Uterus (tissue), 4 donors: ENCODE results near the gene VPS45. TPM values are rescaled to one million over a fixed set of nuclear protein-coding genes. Genes with fewer than 3 reads are reported as not detected.

Source experiments
- DNase-seq, 2 donors: peaks; one replicate each; pipeline ENCODE4 v3.0.0-alpha.2; 2019 to 2020
- H3K27ac ChIP-seq, 2 donors: fragments of 200-600 bp; sonication (generic); 1 replicate in 1 of 2; 2 replicates in 1 of 2; pipeline ENCODE4 v1.5.1; 2016 to 2018
- H3K27me3 ChIP-seq, 2 donors: fragments of 200-600 bp; sonication (generic); one replicate each; pipeline ENCODE4 v1.5.1; 2018 to 2019; ENCODE audit warnings: control low read depth in 1 of 2
- H3K36me3 ChIP-seq, 2 donors: fragments of 200-600 bp; sonication (generic); one replicate each; pipeline ENCODE4 v1.5.1; 2019; ENCODE audit warnings: control low read depth in 1 of 2
- H3K4me1 ChIP-seq, 2 donors: fragments of 200-600 bp; sonication (generic); one replicate each; pipeline ENCODE4 v1.5.1; 2018 to 2019; ENCODE audit warnings: control low read depth in 1 of 2
- H3K4me3 ChIP-seq, 2 donors: fragments of 200-600 bp; sonication (generic); 1 replicate in 1 of 2; 2 replicates in 1 of 2; pipeline ENCODE4 v1.5.1; 2018 to 2019; ENCODE audit warnings: mild to moderate bottlenecking in 1 of 2
- H3K9me3 ChIP-seq, 2 donors: fragments of 200-600 bp; sonication (generic); one replicate each; pipeline ENCODE4 v1.5.1; 2019; ENCODE audit warnings: control low read depth in 1 of 2
- CTCF ChIP-seq, 4 experiments: fragments of 200-600 bp in 2 of 4; fragments of 450-650 bp in 2 of 4; sonication (generic) in 2 of 4; IDR thresholded peaks; one replicate each; pipeline ENCODE4 v1.5.1; 2016 to 2019; ENCODE audit warnings: antibody characterized with exemption in 4 of 4, mild to moderate bottlenecking in 2 of 4, moderate library complexity in 1 of 4
- POLR2A ChIP-seq, 2 donors: fragments of 450-650 bp; IDR thresholded peaks; one replicate each; pipeline ENCODE4 v1.6.1; 2016; ENCODE audit warnings: antibody characterized with exemption in 2 of 2, mild to moderate bottlenecking in 1 of 2, moderate library complexity in 1 of 2
- intact Hi-C: fragments of 100-400 bp; cut with DNase I; formaldehyde crosslinking; loops from one replicate; pipeline ENCODE4 v1.15.1; 2023; ENCODE audit warnings: low total_unique reads
- total RNA-seq, 4 donors: library from RNA; depleted of rRNA in 3 of 4; stranded (reverse); fragments of >200 nt in 3 of 4; gene quantifications; one replicate each; pipeline versions ENCODE4 v1.1.0 to v1.2.4, GENCODE V29; 2014 to 2023
- donor health status: DM: yes; HTN: yes; CAD: no.

The VPS45 gene, protein sequence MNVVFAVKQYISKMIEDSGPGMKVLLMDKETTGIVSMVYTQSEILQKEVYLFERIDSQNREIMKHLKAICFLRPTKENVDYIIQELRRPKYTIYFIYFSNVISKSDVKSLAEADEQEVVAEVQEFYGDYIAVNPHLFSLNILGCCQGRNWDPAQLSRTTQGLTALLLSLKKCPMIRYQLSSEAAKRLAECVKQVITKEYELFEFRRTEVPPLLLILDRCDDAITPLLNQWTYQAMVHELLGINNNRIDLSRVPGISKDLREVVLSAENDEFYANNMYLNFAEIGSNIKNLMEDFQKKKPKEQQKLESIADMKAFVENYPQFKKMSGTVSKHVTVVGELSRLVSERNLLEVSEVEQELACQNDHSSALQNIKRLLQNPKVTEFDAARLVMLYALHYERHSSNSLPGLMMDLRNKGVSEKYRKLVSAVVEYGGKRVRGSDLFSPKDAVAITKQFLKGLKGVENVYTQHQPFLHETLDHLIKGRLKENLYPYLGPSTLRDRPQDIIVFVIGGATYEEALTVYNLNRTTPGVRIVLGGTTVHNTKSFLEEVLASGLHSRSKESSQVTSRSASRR
- total RNA-seq, result 10 to 100 TPM; 28.4 to 86.3 (median 66.9) TPM

DNA sequence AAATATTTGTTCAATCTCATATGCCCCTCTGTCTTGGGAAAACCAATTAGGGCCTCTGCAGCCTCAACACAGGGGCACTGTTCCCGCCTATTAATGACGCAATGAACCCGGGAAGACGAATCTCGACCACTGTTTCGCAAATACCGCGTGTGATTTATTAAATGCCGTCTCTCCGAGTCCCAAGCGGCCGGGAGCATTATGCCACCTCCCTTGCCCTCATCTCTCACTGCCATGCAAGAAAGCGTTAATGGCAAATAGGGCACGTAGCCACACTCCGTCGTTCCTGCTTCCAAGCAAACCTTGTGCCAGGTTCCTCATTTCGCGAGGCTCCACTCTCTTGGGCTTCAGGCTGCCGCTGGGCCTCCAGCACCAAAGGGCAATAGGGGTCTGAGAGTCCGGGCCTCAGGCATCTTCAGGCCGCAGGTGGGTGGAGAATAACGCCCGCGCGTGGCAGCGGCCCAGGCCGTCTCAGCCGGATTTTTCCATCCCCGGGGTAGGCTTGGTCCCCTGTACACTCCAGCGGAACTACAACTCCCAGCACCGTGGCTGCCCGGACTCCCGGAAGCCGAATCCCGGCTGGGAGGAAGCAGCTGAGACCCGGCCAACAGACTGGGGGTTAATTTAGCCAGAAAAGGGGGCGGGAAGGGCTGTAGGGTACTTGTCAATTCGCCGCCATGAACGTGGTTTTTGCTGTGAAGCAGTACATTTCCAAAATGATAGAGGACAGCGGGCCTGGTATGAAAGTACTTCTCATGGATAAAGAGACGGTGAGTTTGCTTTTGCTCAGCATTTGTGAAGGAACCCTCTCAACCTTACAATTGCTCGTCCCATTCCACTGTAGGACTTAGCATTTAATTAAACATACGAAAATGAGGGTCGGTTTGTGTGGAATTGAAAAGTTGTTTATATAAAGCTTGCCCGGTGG is at the start of gene VPS45:
Gene VPS45, plus strand, starts transcription at position 593 of the 925 bp plus-strand sequence. Its CDS starts 82 bp downstream, at position 675.
- Histone ChIP-seq H3K27ac (peak within 1 kb of the TSS; percentile 97 to 99), H3K27me3 (no peaks in the 10 kb centered on the region), H3K4me3 (peak within 1 kb of the TSS; percentile 68 to 77), H3K4me1 (no peaks in the 10 kb centered on the region), H3K9me3 (no peaks in the 10 kb centered on the region), H3K36me3 (no peaks in the 10 kb centered on the region)
- intact Hi-C loops, result no loop called here
- TF ChIP-seq POLR2A (IDR thresholded peaks at IDR 0.05) (peak; percentile 50 to 51), CTCF (IDR thresholded peaks at IDR 0.05) (peak in 1 of 4 experiments; percentile 31)
- DNase-seq, result peak; percentile 91 to 92

DNA sequence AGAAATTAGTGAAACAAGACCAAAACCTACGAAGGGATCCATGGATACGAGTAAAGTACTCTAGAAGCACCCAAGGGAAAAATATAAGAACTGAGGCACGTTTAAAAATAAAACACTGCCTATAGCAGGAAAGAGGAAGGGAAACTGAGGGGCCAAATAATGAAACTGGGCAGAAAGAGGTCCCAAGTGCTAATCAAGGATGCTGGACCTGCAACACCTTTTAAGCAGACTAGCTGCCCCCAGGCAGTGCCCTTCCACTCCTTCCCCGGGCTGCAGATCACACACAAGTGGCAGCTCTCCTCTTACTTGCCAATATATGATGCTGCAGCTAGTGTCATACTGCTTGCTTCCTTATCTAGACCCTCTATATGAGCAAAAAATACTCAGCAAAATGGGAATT is 49.4 kb upstream of the VPS45 start:
- no peak for DNase-seq
- intact Hi-C loops, result no loop called here
- no peak overlapping the region for H3K4me3 ChIP-seq
- H3K27me3 ChIP-seq, result no peaks in the 10 kb centered on the region
- H3K4me1 ChIP-seq, result no peaks in the 10 kb centered on the region
- H3K9me3 ChIP-seq, result no peaks in the 10 kb centered on the region
- TF ChIP-seq POLR2A (IDR thresholded peaks at IDR 0.05), result no peak
- TF ChIP-seq CTCF (IDR thresholded peaks at IDR 0.05), result no peak
- H3K36me3 ChIP-seq, result no peaks in the 10 kb centered on the region
- no peak overlapping the region for H3K27ac ChIP-seq

DNA sequence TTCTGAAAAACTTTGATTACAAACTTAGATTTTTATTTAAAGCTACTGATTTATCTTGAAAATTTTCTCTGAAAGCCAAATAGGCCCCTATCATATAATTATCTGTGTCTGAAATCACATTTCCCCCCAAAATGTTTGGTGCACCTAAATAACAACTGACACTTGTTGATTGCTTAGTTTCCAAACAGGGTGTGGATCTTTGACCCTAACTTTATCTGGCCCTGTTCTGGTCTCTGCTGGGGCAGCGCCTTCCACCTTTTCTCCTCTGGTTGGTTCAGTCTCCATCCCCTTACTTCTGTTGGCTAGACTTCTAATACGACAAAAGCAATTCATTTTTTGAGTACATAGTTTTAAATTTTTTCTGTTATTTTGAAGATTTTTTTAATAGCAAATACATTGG is 46.9 kb upstream of the VPS45 start:
- intact Hi-C loops, result no loop called here
- no peak for TF ChIP-seq POLR2A (IDR thresholded peaks at IDR 0.05)
- TF ChIP-seq CTCF (IDR thresholded peaks at IDR 0.05), result no peak
- no peaks in the 10 kb centered on the region for H3K9me3 ChIP-seq
- no peak overlapping the region for H3K4me3 ChIP-seq
- no peaks in the 10 kb centered on the region for H3K27me3 ChIP-seq
- DNase-seq, result no peak
- no peaks in the 10 kb centered on the region for H3K4me1 ChIP-seq
- no peak overlapping the region for H3K27ac ChIP-seq
- H3K36me3 ChIP-seq, result no peaks in the 10 kb centered on the region

DNA sequence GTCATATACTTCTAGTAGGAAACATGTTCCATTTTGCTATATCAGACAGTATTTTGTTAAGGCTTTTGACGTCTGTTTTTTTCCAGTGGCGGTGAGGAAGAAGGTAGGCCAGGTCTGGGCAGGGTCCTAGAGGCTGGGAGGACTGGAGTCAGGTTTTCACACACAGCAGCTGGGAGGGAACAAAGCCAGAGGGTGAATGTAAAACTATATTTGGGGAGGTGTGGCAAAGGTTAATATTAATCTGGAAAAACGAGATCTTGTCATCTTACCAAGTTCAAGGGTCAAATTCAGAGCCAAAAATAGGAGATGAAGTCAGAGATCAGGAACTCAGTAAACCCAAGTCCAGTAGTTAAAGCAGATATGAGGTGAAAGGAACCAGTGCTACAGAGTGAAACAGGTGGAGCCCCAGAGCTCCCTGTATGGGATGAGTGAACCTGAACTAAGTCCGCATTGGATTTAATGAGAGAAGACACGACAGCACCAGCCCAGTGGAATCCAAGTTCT is 46.3 kb upstream of the VPS45 start:
- Histone ChIP-seq H3K4me1 (no peaks in the 10 kb centered on the region), H3K9me3 (no peaks in the 10 kb centered on the region), H3K36me3 (no peaks in the 10 kb centered on the region), H3K27ac (no peak overlapping the region), H3K4me3 (no peak overlapping the region), H3K27me3 (no peaks in the 10 kb centered on the region)
- intact Hi-C loops, result no loop called here
- no peak for TF ChIP-seq CTCF (IDR thresholded peaks at IDR 0.05)
- no peak for DNase-seq
